HCT116 (cell line): Measurements from ENCODE around the gene DZIP1L. TPM values are rescaled to one million over a fixed set of nuclear protein-coding genes. Genes with fewer than 3 reads are reported as not detected.

Experiments used
- ATAC-seq: fragments of 200-7000 bp; cut with Tn5 transposase; 2 replicates; pipeline ENCODE4 v1.9.1; 2020; ENCODE audit warnings: mild to moderate bottlenecking, moderate library complexity
- BruUV-seq: library from RNA; stranded (reverse); fragments of 400-500 nt; replicated peaks from 2 replicates; lab custom pipeline; 2021; lab: Mats Ljungman, UMichigan
- CTCF ChIA-PET: fragments of 300-600 bp; sonication (Branson Sonifier 250); formaldehyde crosslinking; loops from one replicate; lab custom pipeline; 2021; ENCODE audit warnings: antibody characterized with exemption; lab: Charles Lee
- POLR2A ChIA-PET: fragments of 300-600, 350-600 bp; sonication (Branson Sonifier 250); formaldehyde crosslinking; loops from one replicate; lab custom pipeline; 2021; ENCODE audit warnings: antibody characterized with exemption; lab: Charles Lee
- RAD21 ChIA-PET, 2 experiments: fragments of 300-600 bp; sonication (Branson Sonifier 250); formaldehyde crosslinking; loops; one replicate each; lab custom pipeline; 2023; ENCODE audit warnings: low total read pairs in 2 of 2; ENCODE audit not compliant: uncharacterized antibody in 2 of 2, unreplicated experiment in 2 of 2, low non-redundant PET in 1 of 2; lab: Charles Lee
- DNase-seq: peaks from one replicate; pipeline ENCODE4 v3.0.0-alpha.2; 2010; ENCODE audit warnings: low read depth, low spot score
- H2AFZ ChIP-seq: fragments of 200-600 bp; shearing (Covaris generic), sonication (generic); 2 replicates; pipeline ENCODE4 v1.6.1; 2017; ENCODE audit warnings: low read depth, mixed run types, mixed read lengths, antibody characterized with exemption, low read length; ENCODE audit not compliant: poor library complexity, severe bottlenecking
- H3K27ac ChIP-seq: 2 replicates; pipeline ENCODE4 v1.5.1; 2012; ENCODE audit warnings: low read depth, low read length
- H3K27me3 ChIP-seq: fragments of 200-600 bp; sonication (generic); 2 replicates; pipeline ENCODE4 v1.6.1; 2016; ENCODE audit warnings: mixed run types, low read length, mixed read lengths; ENCODE audit not compliant: insufficient read depth
- H3K36me3 ChIP-seq, 2 experiments: fragments of 200-500 bp in 1 of 2; fragments of 200-600 bp in 1 of 2; sonication (Bioruptor generic) in 1 of 2; sonication (generic) in 1 of 2; 2 replicates each; pipeline versions ENCODE4 v1.5.1 to v1.6.1; 2014 to 2016; ENCODE audit warnings: low read length in 2 of 2, inconsistent platforms in 1 of 2, mixed read lengths in 1 of 2, mixed run types in 1 of 2; ENCODE audit not compliant: insufficient read depth in 2 of 2, control insufficient read depth in 1 of 2
- H3K4me1 ChIP-seq, 2 experiments: fragments of 200-600 bp in 1 of 2; sonication (generic) in 1 of 2; 2 replicates each; pipeline versions ENCODE4 v1.5.1 to v1.6.1; 2012 to 2017; ENCODE audit warnings: low read length in 2 of 2, inconsistent platforms in 1 of 2, mild to moderate bottlenecking in 1 of 2, mixed read lengths in 1 of 2, mixed run types in 1 of 2, moderate library complexity in 1 of 2; ENCODE audit not compliant: insufficient read depth in 2 of 2, control insufficient read depth in 1 of 2
- H3K4me2 ChIP-seq: fragments of 200-600 bp; sonication (generic); 2 replicates; pipeline ENCODE4 v1.6.1; 2017; ENCODE audit warnings: mixed run types, low read length, mixed read lengths
- H3K4me3 ChIP-seq, 2 experiments: fragments of 200-600 bp in 1 of 2; sonication (generic) in 1 of 2; replicated peaks in 1 of 2; 2 replicates each; pipeline ENCODE4 v1.5.1; 2011 to 2016; ENCODE audit warnings: low read length in 2 of 2, control low read depth in 1 of 2, low read depth in 1 of 2, mild to moderate bottlenecking in 1 of 2, mixed read lengths in 1 of 2, mixed run types in 1 of 2
- H3K79me2 ChIP-seq: fragments of 200-600 bp; sonication (generic); 2 replicates; pipeline ENCODE4 v1.6.1; 2017; ENCODE audit warnings: mild to moderate bottlenecking, mixed run types, low read length, moderate library complexity, mixed read lengths; ENCODE audit not compliant: insufficient read depth
- H3K9ac ChIP-seq: fragments of 200-600 bp; sonication (generic); 2 replicates; pipeline ENCODE4 v1.6.1; 2016; ENCODE audit warnings: low read length, mixed read lengths
- H3K9me2 ChIP-seq: fragments of 200-600 bp; sonication (generic), shearing (Covaris generic); 2 replicates; pipeline ENCODE4 v1.6.1; 2017; ENCODE audit warnings: mixed run types, mild to moderate bottlenecking, moderate library complexity; ENCODE audit not compliant: insufficient read depth
- H3K9me3 ChIP-seq, 2 experiments: fragments of 200-500 bp in 1 of 2; fragments of 200-600 bp in 1 of 2; sonication (Bioruptor generic) in 1 of 2; sonication (generic) in 1 of 2; 2 replicates each; pipeline ENCODE4 v1.6.1; 2014 to 2017; ENCODE audit warnings: low read length in 2 of 2, mixed read lengths in 2 of 2, inconsistent platforms in 1 of 2, low read depth in 1 of 2, mild to moderate bottlenecking in 1 of 2, mixed run types in 1 of 2, moderate library complexity in 1 of 2; ENCODE audit not compliant: control insufficient read depth in 1 of 2, insufficient read depth in 1 of 2
- H4K20me1 ChIP-seq: fragments of 200-600 bp; sonication (generic), shearing (Covaris generic); 2 replicates; pipeline ENCODE4 v1.6.1; 2017; ENCODE audit warnings: mixed run types, mild to moderate bottlenecking, moderate library complexity; ENCODE audit not compliant: insufficient read depth
- CBX3 ChIP-seq: IDR thresholded peaks from 2 replicates; pipeline ENCODE4 v1.6.1; 2012; ENCODE audit warnings: low read depth
- ELF1 ChIP-seq: IDR thresholded peaks from 2 replicates; pipeline ENCODE4 v1.6.1; 2012; ENCODE audit warnings: low read depth, borderline replicate concordance
- FOSL1 ChIP-seq: IDR thresholded peaks from 2 replicates; pipeline ENCODE4 v1.6.1; 2012; ENCODE audit warnings: low read depth
- POLR2A ChIP-seq: IDR thresholded peaks from 2 replicates; pipeline ENCODE4 v1.7.0; 2011; ENCODE audit warnings: borderline replicate concordance; ENCODE audit not compliant: insufficient read depth, insufficient read length; ENCODE audit errors: extremely low read depth
- RAD21 ChIP-seq: IDR thresholded peaks from 2 replicates; pipeline ENCODE4 v1.6.1; 2012; ENCODE audit warnings: low read depth, mild to moderate bottlenecking
- SIN3A ChIP-seq: IDR thresholded peaks from 2 replicates; pipeline ENCODE4 v1.6.1; 2012; ENCODE audit warnings: low read depth
- SRF ChIP-seq: IDR thresholded peaks from 2 replicates; pipeline ENCODE4 v1.6.1; 2012; ENCODE audit warnings: low read depth
- TCF7L2 ChIP-seq: IDR thresholded peaks from 2 replicates; pipeline ENCODE4 v1.7.0; 2011; ENCODE audit warnings: borderline replicate concordance, inconsistent platforms; ENCODE audit not compliant: insufficient read depth, insufficient read length; ENCODE audit errors: extremely low read depth
- YY1 ChIP-seq: IDR thresholded peaks from 2 replicates; pipeline ENCODE4 v1.6.1; 2011; ENCODE audit warnings: low read length, low read depth, moderate library complexity, mild to moderate bottlenecking; ENCODE audit not compliant: insufficient replicate concordance; ENCODE audit errors: extremely low read depth
- ZFX ChIP-seq: fragments of 450-650 bp; IDR thresholded peaks from 2 replicates; pipeline ENCODE4 v1.6.1; 2017
- ZNF274 ChIP-seq: fragments of 200-500 bp; sonication (Bioruptor generic); IDR thresholded peaks from 2 replicates; pipeline ENCODE4 v1.6.1; 2014; ENCODE audit warnings: mild to moderate bottlenecking, low read depth, low read length, inconsistent platforms
- intact Hi-C: fragments of 100-400 bp; cut with micrococcal nuclease; formaldehyde crosslinking; loops from 2 replicates; pipeline ENCODE4 v1.10.0; 2022
- total RNA-seq: library from RNA; stranded (reverse); gene quantifications from one replicate; pipeline ENCODE4 v1.2.1, GENCODE V29; 2021; ENCODE audit not compliant: unreplicated experiment
- TF ChIP-seq, protein P1 (sequence below): IDR thresholded peaks from 2 replicates; pipeline ENCODE4 v1.6.1; 2012
- TF ChIP-seq, protein P2 (sequence below): IDR thresholded peaks from 2 replicates; pipeline ENCODE4 v1.6.1; 2012
- TF ChIP-seq, protein P3 (sequence below), 3 experiments: fragments of 200-600 bp in 1 of 3; sonication (generic) in 1 of 3; IDR thresholded peaks in 2 of 3; conservative IDR thresholded peaks in 1 of 3; 2 replicates each; pipeline ENCODE4 v1.5.1; 2012 to 2017; ENCODE audit warnings: low read depth in 2 of 3, low read length in 2 of 3, antibody characterized with exemption in 1 of 3, borderline replicate concordance in 1 of 3, control low read depth in 1 of 3, mild to moderate bottlenecking in 1 of 3, mixed read lengths in 1 of 3, mixed run types in 1 of 3, moderate library complexity in 1 of 3; ENCODE audit not compliant: insufficient read depth in 1 of 3

Gene DZIP1L
- total RNA-seq, 1 experiment from 2014 or later, result 9.6 TPM

GRCh38 chr3:138113326-138113725 is 2.1 kb downstream of the DZIP1L start:
- DNase-seq, result peak; percentile 3

DNA sequence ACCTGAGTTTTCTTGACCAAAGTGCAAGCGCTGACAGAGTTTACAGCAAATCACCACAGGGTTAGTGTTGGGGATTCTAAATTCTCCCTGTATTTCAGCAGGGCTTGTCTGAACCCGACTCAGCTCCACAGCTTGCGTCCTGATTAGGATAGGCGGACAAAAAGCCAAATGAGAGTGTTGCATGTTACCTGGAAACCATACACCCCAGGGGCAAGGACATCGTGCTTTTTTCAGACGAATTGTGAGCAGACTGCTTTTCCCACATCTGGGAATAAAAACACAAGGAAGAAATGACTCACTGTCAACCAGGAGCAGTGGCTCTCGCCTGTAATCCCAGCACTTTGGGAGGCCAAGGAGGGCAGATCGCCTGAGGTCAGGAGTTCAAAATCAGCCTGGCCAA is 3.0 kb downstream of the DZIP1L start:
- H3K4me3 ChIP-seq, result no peak overlapping the region
- no peak for DNase-seq
- no peak overlapping the region for H3K9ac ChIP-seq
- ChIA-PET POLR2A (no interaction called here), RAD21 (no interaction called here), CTCF (interaction anchor here (3.2 kb wide), 1 partner anchor 11 kb away, joined by 10 read pairs; no protein-coding TSS in a partner anchor)
- H3K36me3 ChIP-seq, result no peaks in the 10 kb centered on the region
- no peaks in the 10 kb centered on the region for H3K27me3 ChIP-seq
- no peaks in the 10 kb centered on the region for H4K20me1 ChIP-seq
- H3K4me2 ChIP-seq, result no peak overlapping the region
- H3K27ac ChIP-seq, result no peak overlapping the region
- H3K4me1 ChIP-seq, result peaks cover 13 to 33% of the 10 kb centered on the region in 2 experiments
- H3K79me2 ChIP-seq, result peaks cover 24% of the 10 kb centered on the region; the same call in 1 of the 2 replicates
- no peaks in the 10 kb centered on the region for H3K9me2 ChIP-seq
- H2AFZ ChIP-seq, result no peak overlapping the region
- no peaks in the 10 kb centered on the region for H3K9me3 ChIP-seq
- no TSS peak for BruUV-seq
- ATAC-seq, result no peak
- intact Hi-C loops, result no loop called here
- TF ChIP-seq ZNF274, result no peak
- no peak for TF ChIP-seq CBX3
- TF ChIP-seq, protein P1, sequence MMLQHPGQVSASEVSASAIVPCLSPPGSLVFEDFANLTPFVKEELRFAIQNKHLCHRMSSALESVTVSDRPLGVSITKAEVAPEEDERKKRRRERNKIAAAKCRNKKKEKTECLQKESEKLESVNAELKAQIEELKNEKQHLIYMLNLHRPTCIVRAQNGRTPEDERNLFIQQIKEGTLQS, result no peak
- no peak for TF ChIP-seq YY1
- TF ChIP-seq SIN3A, result no peak
- TF ChIP-seq ZFX, result no peak
- no peak for TF ChIP-seq RAD21
- no peak for TF ChIP-seq ELF1
- no peak for TF ChIP-seq TCF7L2
- no peak for TF ChIP-seq POLR2A
- TF ChIP-seq, protein P2, sequence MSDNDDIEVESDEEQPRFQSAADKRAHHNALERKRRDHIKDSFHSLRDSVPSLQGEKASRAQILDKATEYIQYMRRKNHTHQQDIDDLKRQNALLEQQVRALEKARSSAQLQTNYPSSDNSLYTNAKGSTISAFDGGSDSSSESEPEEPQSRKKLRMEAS, result no peak

More at GRCh38 chr3:138113326-138113725, 2.1 kb downstream of the DZIP1L start:
- POLR2A ChIA-PET, result no interaction called here
- H3K36me3 ChIP-seq, result no peaks in the 10 kb centered on the region
- H3K4me1 ChIP-seq, result peaks cover 13 to 33% of the 10 kb centered on the region in 2 experiments
- no peak overlapping the region for H3K27ac ChIP-seq
- RAD21 ChIA-PET, result no interaction called here
- no peaks in the 10 kb centered on the region for H3K9me3 ChIP-seq
- H2AFZ ChIP-seq, result no peak overlapping the region
- H3K27me3 ChIP-seq, result no peaks in the 10 kb centered on the region
- peaks cover 24% of the 10 kb centered on the region; the same call in 1 of the 2 replicates for H3K79me2 ChIP-seq
- no peak for TF ChIP-seq ZFX
- TF ChIP-seq SRF, result no peak
- no peak for TF ChIP-seq FOSL1
- TF ChIP-seq, protein P3, sequence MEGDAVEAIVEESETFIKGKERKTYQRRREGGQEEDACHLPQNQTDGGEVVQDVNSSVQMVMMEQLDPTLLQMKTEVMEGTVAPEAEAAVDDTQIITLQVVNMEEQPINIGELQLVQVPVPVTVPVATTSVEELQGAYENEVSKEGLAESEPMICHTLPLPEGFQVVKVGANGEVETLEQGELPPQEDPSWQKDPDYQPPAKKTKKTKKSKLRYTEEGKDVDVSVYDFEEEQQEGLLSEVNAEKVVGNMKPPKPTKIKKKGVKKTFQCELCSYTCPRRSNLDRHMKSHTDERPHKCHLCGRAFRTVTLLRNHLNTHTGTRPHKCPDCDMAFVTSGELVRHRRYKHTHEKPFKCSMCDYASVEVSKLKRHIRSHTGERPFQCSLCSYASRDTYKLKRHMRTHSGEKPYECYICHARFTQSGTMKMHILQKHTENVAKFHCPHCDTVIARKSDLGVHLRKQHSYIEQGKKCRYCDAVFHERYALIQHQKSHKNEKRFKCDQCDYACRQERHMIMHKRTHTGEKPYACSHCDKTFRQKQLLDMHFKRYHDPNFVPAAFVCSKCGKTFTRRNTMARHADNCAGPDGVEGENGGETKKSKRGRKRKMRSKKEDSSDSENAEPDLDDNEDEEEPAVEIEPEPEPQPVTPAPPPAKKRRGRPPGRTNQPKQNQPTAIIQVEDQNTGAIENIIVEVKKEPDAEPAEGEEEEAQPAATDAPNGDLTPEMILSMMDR (IDR thresholded peaks at IDR 0.05 in 2 of 3, conservative IDR thresholded peaks at IDR 0.05 in 1 of 3; ENCODE audit: borderline replicate concordance in 1 of 3, insufficient read depth in 1 of 3, low read depth in 2 of 3, low read length in 2 of 3), result 0 out of 6 replicates have a peak, but pooled peaks of 1 of the 3 experiments have one; percentile 18
- BruUV-seq, result no TSS peak
- H4K20me1 ChIP-seq, result no peaks in the 10 kb centered on the region
- no peak for ATAC-seq
- intact Hi-C loops, result no loop called here
- no peak overlapping the region for H3K4me3 ChIP-seq
- peak overlapping the region; percentile 100 for H3K4me2 ChIP-seq
- H3K9ac ChIP-seq, result no peak overlapping the region
- CTCF ChIA-PET, result interaction anchor here (3.2 kb wide), 1 partner anchor 12 kb away, joined by 10 read pairs; no protein-coding TSS in a partner anchor
- H3K9me2 ChIP-seq, result no peaks in the 10 kb centered on the region
